GF-D8 (cell line): ENCODE data around the gene RFTN2.
"Not testable (repeated sequence)": the region's sequence is repeated elsewhere in the genome, so short reads cannot be mapped to it uniquely, and the experiment has no call there.

ENCODE experiments used
- DNase-seq: peaks from one replicate; lab custom pipeline; 2025; lab: John Stamatoyannopoulos, UW

The RFTN2 gene

GRCh38 chr2:197601726-197602125, 73.7 kb downstream of the RFTN2 start:
- no peak for DNase-seq

- DNase-seq: no peak
These were observed 75.1 kb downstream of the RFTN2 start for GRCh38 chr2:197600306-197600705.

GRCh38 chr2:197599285-197599965, 76.0 kb downstream of the RFTN2 start:
- DNase-seq: peak; percentile 82

GRCh38 chr2:197598450-197598849, 76.9 kb downstream of the RFTN2 start:
- DNase-seq: no peak

GRCh38 chr2:197597166-197597565, 78.2 kb downstream of the RFTN2 start:
- DNase-seq: no peak

GRCh38 chr2:197596766-197597165, 78.6 kb downstream of the RFTN2 start:
- no peak for DNase-seq

GRCh38 chr2:197591339-197592072, 83.9 kb downstream of the RFTN2 start:
- DNase-seq: no peak

- DNase-seq: not testable (repeated sequence)
These were observed 88.1 kb downstream of the RFTN2 start for GRCh38 chr2:197587255-197587654.

GRCh38 chr2:197580166-197580565, 95.2 kb downstream of the RFTN2 start:
- DNase-seq: not testable (repeated sequence)

- DNase-seq: not testable (repeated sequence)
These were observed 97.1 kb downstream of the RFTN2 start for GRCh38 chr2:197578294-197578693.

GRCh38 chr2:197577446-197577845, 97.9 kb downstream of the RFTN2 start:
- DNase-seq: no peak

GRCh38 chr2:197576631-197577030, 98.8 kb downstream of the RFTN2 start:
- no peak for DNase-seq

- DNase-seq: no peak
These were observed 99.4 kb downstream of the RFTN2 start for GRCh38 chr2:197575987-197576386.

GRCh38 chr2:197573608-197574007, 101.8 kb downstream of the RFTN2 start:
- DNase-seq: no peak

GRCh38 chr2:197571627-197572271, 103.6 kb downstream of the RFTN2 start:
- no peak for DNase-seq

GRCh38 chr2:197560146-197560665, 115.2 kb downstream of the RFTN2 start:
- DNase-seq: no peak

GRCh38 chr2:197559681-197560080, 115.7 kb downstream of the RFTN2 start:
- DNase-seq: no peak

GRCh38 chr2:197558393-197558792, 117.0 kb downstream of the RFTN2 start:
- no peak for DNase-seq

- DNase-seq: peak; percentile 20
These were observed 118.9 kb downstream of the RFTN2 start for GRCh38 chr2:197556456-197556855.

- no peak for DNase-seq
These were observed 119.9 kb downstream of the RFTN2 start for GRCh38 chr2:197555467-197555866.

- not testable (repeated sequence) for DNase-seq
These were observed 124.1 kb downstream of the RFTN2 start for GRCh38 chr2:197551260-197551659.

GRCh38 chr2:197548582-197548981, 126.8 kb downstream of the RFTN2 start:
- DNase-seq: no peak
